Bone marrow (tissue), 2 donors: ENCODE measurements around the gene ELAVL1.
"Not testable (repeated sequence)": the region's sequence is repeated elsewhere in the genome, so short reads cannot be mapped to it uniquely, and the experiment has no call there.

Source experiments
- DNase-seq, 2 donors: peaks; one replicate each; lab custom pipeline; 2025; lab: John Stamatoyannopoulos, UW

Gene ELAVL1

DNA sequence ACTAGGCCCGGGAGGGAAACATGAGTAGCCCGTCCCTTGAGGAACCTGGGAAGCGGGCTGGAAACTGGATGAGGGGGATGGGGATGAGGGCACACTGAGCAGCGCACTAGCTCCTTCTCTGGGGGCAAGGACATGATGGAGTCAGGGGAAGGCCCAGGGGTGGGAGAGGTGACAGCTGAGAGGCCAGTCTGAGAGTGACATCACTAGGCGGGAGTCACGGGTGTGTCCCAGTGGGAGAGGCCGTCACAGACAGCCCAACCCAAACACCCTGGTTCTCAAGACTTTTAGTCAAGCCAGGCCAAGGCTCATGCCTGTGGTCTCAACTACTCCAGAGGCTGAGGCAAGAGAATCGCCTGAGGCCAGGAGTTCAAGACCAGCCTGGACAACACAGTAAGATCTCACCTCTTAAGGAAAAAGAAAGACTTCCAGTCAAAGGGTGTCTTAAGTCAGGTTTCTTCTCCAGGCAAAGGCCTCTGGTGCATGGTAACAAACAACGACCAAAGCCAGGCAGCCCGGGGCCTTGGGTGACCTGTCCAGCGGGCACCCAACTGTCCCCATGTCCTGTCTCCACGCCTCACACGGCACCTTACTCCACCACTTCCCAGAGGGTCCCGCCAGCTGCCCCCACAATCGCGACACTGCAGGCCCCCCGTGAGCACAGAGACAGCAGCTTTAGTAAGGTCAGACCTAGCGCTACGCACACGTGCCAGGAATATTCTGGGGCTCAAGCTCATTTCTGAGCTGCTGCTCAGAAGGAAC lies 36.5 kb downstream of the ELAVL1 start:
- DNase-seq: no peak

- no peak for DNase-seq
Observed at GRCh38 chr19:7968008-7968795, 37.2 kb downstream of the ELAVL1 start.

DNA sequence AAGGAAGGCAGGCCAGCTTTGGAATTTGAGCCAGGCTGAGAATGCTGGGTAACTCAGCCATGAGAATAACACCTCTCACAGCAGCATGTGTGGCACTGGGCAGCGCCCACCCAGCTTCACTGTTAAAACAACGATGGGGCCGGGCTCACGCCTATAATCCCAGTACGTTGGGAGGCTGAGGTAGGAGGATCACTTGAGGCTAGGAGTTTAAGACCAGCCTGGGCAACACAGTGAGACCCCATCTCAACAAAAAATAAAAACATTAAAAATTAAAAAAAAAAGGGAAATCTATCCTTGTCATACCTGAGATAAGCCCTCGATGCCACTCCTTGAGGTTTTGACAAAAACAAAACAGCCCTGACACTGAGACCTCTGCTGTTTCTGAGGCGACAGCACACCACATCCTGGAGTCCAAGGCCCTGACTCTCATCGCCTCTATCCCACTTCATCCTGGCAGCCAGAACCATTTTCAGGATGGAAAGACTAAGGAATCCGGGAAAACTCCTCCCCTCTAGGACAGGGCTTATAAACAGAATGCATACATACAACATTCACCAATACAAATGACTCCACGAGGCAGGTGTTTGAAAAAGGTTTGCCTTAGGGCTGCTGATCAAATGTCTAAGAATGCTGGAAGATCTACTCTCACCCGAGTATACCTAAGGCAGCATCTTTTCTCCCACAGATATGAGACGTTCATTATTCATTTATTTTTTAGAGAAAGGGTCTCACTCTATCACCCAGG lies 39.3 kb downstream of the ELAVL1 start:
- no peak for DNase-seq

GRCh38 chr19:7965259-7965841 lies 40.1 kb downstream of the ELAVL1 start:
- no peak for DNase-seq

DNA sequence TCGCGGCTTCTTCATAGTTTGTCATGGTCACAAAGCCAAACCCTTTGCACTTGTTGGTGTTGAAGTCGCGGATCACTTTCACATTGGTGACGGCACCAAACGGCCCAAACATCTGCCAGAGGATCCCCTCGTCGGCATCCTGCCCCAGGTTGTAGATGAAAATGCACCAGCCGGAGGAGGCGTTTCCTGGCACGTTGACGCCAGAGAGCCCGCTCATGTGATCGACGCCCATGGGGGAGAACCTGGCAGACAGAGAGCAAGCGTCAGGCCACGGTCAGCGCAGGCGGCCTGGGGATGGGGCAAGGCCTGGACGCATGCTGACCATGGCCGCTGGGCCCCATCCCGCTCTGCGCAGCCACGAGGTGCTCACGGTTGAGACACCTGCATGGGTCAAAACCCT lies 41.9 kb downstream of the ELAVL1 start:
- no peak for DNase-seq

- DNase-seq: no peak
Observed at GRCh38 chr19:7962644-7963268, 42.7 kb downstream of the ELAVL1 start.

DNA sequence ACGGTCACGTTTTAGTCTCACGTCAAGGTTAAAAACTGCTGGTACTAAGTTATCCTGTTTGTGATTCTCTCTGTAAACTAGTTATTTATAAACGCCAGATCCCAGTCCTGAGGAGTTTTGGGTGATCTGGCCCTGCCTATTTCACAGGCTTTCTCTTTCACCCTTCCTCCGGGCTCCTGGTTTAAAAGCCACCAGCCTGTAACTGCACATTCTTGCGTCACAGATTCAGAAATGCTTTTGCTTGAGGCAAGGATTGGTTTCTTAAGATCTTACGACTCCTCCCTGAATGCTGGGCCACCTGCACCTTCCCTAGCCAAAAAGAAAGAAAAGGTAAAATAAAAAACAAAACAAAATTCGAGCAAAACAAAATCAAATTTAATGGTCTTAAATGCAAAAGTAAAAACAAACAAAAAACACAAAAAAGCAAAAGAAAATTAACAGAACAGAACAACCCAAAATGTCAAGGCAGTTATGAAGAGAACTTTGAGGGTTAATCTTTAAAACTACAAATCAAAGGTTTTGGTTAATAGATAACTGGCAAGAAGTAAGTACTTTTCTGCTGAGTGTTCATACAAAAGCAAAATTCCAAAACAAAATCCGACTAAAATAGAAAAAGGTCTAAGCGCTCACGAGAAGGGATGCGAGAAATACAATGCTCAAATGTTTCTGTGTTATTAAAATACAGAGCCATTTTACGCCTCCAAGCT lies 43.4 kb downstream of the ELAVL1 start:
- DNase-seq: no peak

DNA sequence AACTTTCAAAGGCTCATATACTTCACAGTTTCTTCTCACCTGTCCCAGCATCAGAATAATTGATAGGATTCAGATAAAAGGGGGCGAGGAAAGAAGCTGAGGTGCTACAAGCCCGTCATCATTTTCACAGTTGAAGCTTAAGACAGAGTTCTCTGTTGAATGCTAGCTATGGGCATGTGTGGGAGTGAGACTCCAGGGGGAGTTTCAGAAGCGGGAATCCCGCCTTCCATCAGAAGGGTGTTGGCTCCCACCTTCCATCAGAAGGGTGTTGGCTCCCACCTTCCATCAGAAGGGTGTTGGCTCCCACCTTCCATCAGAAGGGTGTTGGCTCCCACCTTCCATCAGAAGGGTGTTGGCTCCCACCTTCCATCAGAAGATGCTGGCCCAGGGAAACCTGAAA lies 44.4 kb downstream of the ELAVL1 start:
- not testable (repeated sequence) for DNase-seq

- no peak for DNase-seq
Observed at GRCh38 chr19:7959211-7959610, 46.2 kb downstream of the ELAVL1 start.

- DNase-seq: no peak
Observed at GRCh38 chr19:7955696-7956095, 49.7 kb downstream of the ELAVL1 start.

DNA sequence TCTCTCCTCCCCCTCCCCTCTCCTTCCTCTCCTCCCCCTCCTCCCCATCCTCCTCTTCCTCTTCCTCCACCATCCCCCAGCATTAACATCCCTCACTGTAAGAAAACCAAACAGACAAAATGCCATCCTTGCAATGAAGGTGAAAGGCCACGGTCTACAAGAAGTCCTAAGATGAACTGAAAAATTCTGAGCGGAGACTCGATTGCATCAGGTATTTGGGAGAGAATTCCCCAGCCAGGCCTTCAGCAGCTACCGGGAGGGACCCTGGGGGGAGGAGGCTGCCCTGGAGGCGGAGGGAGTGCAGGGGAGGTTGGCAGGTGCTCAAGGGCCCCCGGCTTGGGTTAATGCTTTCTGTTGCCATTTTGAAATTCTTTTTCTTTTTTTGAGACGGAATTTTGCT lies 51.9 kb downstream of the ELAVL1 start:
- no peak for DNase-seq

- no peak for DNase-seq
Observed at GRCh38 chr19:7953060-7953459, 52.4 kb downstream of the ELAVL1 start.

DNA sequence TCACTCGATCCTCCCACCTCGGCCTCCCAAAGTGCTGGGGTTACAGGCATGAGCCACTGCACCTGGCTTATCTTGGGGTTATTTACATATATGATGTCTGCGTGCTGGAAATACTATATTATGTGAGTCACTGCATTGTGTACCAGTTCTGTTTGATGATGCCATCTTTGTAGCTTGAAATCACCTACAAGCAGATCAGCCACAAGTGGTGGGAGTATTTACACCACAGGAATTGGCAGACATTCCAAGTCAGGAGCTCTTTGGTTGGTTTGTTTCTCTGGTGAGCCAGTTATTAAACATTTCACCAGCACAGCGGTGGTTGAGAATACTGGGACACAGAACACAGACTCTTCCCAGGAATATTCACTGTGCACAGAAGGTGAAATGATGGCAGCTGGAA lies 57.5 kb downstream of the ELAVL1 start:
- DNase-seq: no peak

- peak; percentile 72 for DNase-seq
Observed at GRCh38 chr19:7944177-7944761, 61.2 kb downstream of the ELAVL1 start.

GRCh38 chr19:7943444-7944176 lies 61.8 kb downstream of the ELAVL1 start, which contains the start of gene TIMM44:
TIMM44 (minus strand) TSS chr19:7943666; CDS start chr19:7943651, 15 bp downstream.
- DNase-seq: peak; percentile 96 to 99

DNA sequence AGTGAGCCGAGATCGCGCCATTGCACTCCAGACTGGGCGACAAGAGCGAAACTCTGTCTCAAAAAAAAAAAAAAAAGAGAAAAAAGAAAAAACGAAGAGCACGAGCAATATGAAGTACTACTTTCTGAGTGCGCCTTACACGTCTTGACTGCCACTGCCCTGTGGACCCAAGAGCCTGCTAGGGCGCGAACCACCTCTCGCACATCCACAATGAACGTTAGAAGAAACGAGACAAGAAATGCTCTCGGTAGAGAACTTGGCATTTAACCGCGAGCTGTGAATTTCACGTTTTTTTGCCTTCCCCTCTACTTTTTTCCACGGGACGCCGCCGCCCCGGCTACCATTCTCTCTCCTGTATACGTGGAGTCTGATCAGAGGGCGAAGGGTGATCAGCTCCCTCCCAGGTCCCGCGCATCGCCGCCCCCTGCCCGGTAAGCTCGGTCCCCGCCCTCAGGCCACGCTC lies 62.4 kb downstream of the ELAVL1 start:
- DNase-seq: no peak

GRCh38 chr19:7941895-7942596 lies 63.4 kb downstream of the ELAVL1 start:
- no peak for DNase-seq

GRCh38 chr19:7940841-7941240 lies 64.6 kb downstream of the ELAVL1 start:
- no peak for DNase-seq

- no peak for DNase-seq
Observed at GRCh38 chr19:7934766-7935165, 70.7 kb downstream of the ELAVL1 start.
